Endothelial cell of umbilical vein (primary cell): ENCODE measurements around the gene STK10. TPM values are rescaled to one million over a fixed set of nuclear protein-coding genes. Genes with fewer than 3 reads are reported as not detected.

Source experiments
- BruUV-seq: library from RNA; stranded (reverse); fragments of 400-500 nt; replicated peaks from 2 replicates; lab custom pipeline; 2021; lab: Mats Ljungman, UMichigan
- CTCF ChIA-PET: fragments of 300-600, 350-600 bp; sonication (Branson Sonifier 250); formaldehyde crosslinking; loops from one replicate; lab custom pipeline; 2021; ENCODE audit warnings: antibody characterized with exemption, inconsistent platforms; lab: Charles Lee
- POLR2A ChIA-PET: fragments of 300-600, 350-600 bp; sonication (Branson Sonifier 250); formaldehyde crosslinking; loops from one replicate; lab custom pipeline; 2021; ENCODE audit warnings: antibody characterized with exemption, inconsistent platforms; lab: Charles Lee
- DNase-seq: peaks from one replicate; pipeline ENCODE4 v3.0.0-alpha.2; 2011; ENCODE audit warnings: low read depth, low spot score
- FAIRE-seq: peaks from 2 replicates; lab custom pipeline; 2011; peaks lifted over from hg19 to GRCh38; lab: Jason Lieb, UNC
- H2AFZ ChIP-seq: 2 replicates; pipeline ENCODE4 v1.6.0; 2012; ENCODE audit warnings: low read depth, low read length, control low read depth, inconsistent platforms
- H3K27ac ChIP-seq: 2 replicates; pipeline ENCODE4 v1.5.1; 2011; ENCODE audit warnings: low read depth, mild to moderate bottlenecking, control low read depth, low read length, moderate library complexity; ENCODE audit not compliant: insufficient read depth
- H3K27me3 ChIP-seq, 2 experiments: 2 replicates each; pipeline versions ENCODE4 v1.6.0 to v1.6.1; 2011; ENCODE audit warnings: low read length in 2 of 2, mixed read lengths in 1 of 2; ENCODE audit not compliant: control insufficient read depth in 2 of 2, insufficient read depth in 2 of 2
- H3K36me3 ChIP-seq, 2 experiments: 2 replicates in 1 of 2; 3 replicates in 1 of 2; pipeline ENCODE4 v1.5.1; 2011; ENCODE audit warnings: low read length in 2 of 2, mild to moderate bottlenecking in 1 of 2, moderate library complexity in 1 of 2; ENCODE audit not compliant: control insufficient read depth in 2 of 2, insufficient read depth in 2 of 2; ENCODE audit errors: extremely low read depth in 1 of 2
- H3K4me1 ChIP-seq: 3 replicates; pipeline ENCODE4 v1.5.1; 2011; ENCODE audit warnings: mild to moderate bottlenecking, low read length; ENCODE audit not compliant: control insufficient read depth, insufficient read depth; ENCODE audit errors: extremely low read depth
- H3K4me2 ChIP-seq: 2 replicates; pipeline ENCODE4 v1.6.1; 2011; ENCODE audit warnings: low read length, control low read depth, mixed read lengths; ENCODE audit not compliant: insufficient read depth
- H3K4me3 ChIP-seq, 3 experiments: fragments of 200-600 bp in 1 of 3; sonication (generic), shearing (Covaris generic) in 1 of 3; replicated peaks in 1 of 3; 2 replicates each; pipeline ENCODE4 v1.5.1; 2011 to 2016; ENCODE audit warnings: control low read depth in 3 of 3, low read length in 3 of 3, mild to moderate bottlenecking in 2 of 3, inconsistent platforms in 1 of 3, low read depth in 1 of 3, moderate library complexity in 1 of 3; ENCODE audit not compliant: insufficient read depth in 1 of 3
- H3K79me2 ChIP-seq: 2 replicates; pipeline ENCODE4 v1.6.0; 2012; ENCODE audit warnings: low read length, inconsistent platforms; ENCODE audit not compliant: control insufficient read depth, insufficient read depth
- H3K9ac ChIP-seq: replicated peaks from 2 replicates; pipeline ENCODE3; 2011; ENCODE audit warnings: low read length, control low read depth; ENCODE audit not compliant: insufficient read depth; ENCODE audit errors: extremely low read depth
- H3K9me1 ChIP-seq: replicated peaks from 3 replicates; pipeline ENCODE4 v1.6.0; 2011; ENCODE audit warnings: mild to moderate bottlenecking, low read length; ENCODE audit not compliant: control insufficient read depth, insufficient read depth; ENCODE audit errors: extremely low read depth
- H3K9me3 ChIP-seq: replicated peaks from 2 replicates; pipeline ENCODE4 v1.5.1; 2012; ENCODE audit warnings: low read length, inconsistent platforms; ENCODE audit not compliant: control insufficient read depth, insufficient read depth
- H4K20me1 ChIP-seq: replicated peaks from 2 replicates; pipeline ENCODE3; 2011; ENCODE audit warnings: mild to moderate bottlenecking, low read length; ENCODE audit not compliant: control insufficient read depth, insufficient read depth; ENCODE audit errors: extremely low read depth
- MAX ChIP-seq: IDR thresholded peaks from 2 replicates; pipeline ENCODE4 v1.6.1; 2011; ENCODE audit not compliant: insufficient read depth, insufficient read length
- MYC ChIP-seq: IDR thresholded peaks from one replicate; pipeline ENCODE4 v1.6.1; 2011; ENCODE audit warnings: mild to moderate bottlenecking, low read depth, low read length
- POLR2AphosphoS5 ChIP-seq: IDR thresholded peaks from 2 replicates; pipeline ENCODE4 v1.6.1; 2012; ENCODE audit warnings: low read depth, mild to moderate bottlenecking, control low read depth, low read length, moderate library complexity; ENCODE audit not compliant: insufficient read depth
- dilution Hi-C: fragments of 300-500 bp; cut with MboI; formaldehyde crosslinking; loops from one replicate; pipeline ENCODE4 v1.15.0; 2019; ENCODE audit warnings: low sequenced_read_pairs; ENCODE audit not compliant: extremely low pct_ligation_motif_present
- intact Hi-C: fragments of 100-400 bp; cut with micrococcal nuclease; formaldehyde crosslinking; loops from one replicate; pipeline ENCODE4 v1.10.0; 2022
- polyA plus RNA-seq, 4 experiments: library from polyadenylated mRNA; depleted of rRNA in 3 of 4; stranded (reverse) in 3 of 4; unstranded in 1 of 4; fragments of >200 nt; gene quantifications; 2 replicates each; pipeline versions ENCODE4 v1.2.1 to v1.2.3, GENCODE V29; 2011 to 2012; ENCODE audit warnings: missing spikeins in 1 of 4
- total RNA-seq: library from RNA; stranded (reverse); gene quantifications from 2 replicates; pipeline ENCODE4 v1.2.3, GENCODE V29; 2021

The STK10 gene
- total and polyA plus RNA-seq, 2 donors (not counting 3 experiments of a cell fraction or from before 2014, with no cell fraction given) = 16.9 to 47.2 TPM

- no peak overlapping the region for H3K27ac ChIP-seq
- H3K79me2 ChIP-seq = no peaks in the 10 kb centered on the region
- no peaks in the 10 kb centered on the region for H3K9me3 ChIP-seq
- no peaks in the 10 kb centered on the region for H3K27me3 ChIP-seq
- peaks cover 2% of the 10 kb centered on the region for H3K4me1 ChIP-seq
- no peak overlapping the region for H3K4me2 ChIP-seq
- no peak overlapping the region for H3K4me3 ChIP-seq
- H3K9me1 ChIP-seq = no peaks in the 10 kb centered on the region
- BruUV-seq = no TSS peak
- TF ChIP-seq MAX (no peak), MYC (no peak), POLR2AphosphoS5 (no peak)
- CTCF ChIA-PET = interaction anchor here (1.2 to 1.9 kb wide), 2 partner anchors 11 to 42 kb away, joined by 3 to 4 read pairs; partner anchors contain the start of gene STK10
- intact Hi-C loops = no loop called here
- FAIRE-seq (no peak), DNase-seq (no peak)
- POLR2A ChIA-PET = no interaction called here
- dilution Hi-C loops = no loop called here
- H4K20me1 ChIP-seq = peaks cover 2% of the 10 kb centered on the region
- peaks cover 0 to 3% of the 10 kb centered on the region in 2 experiments for H3K36me3 ChIP-seq
- no peak overlapping the region for H3K9ac ChIP-seq
- H2AFZ ChIP-seq = no peak overlapping the region
These were observed 41.9 kb downstream of the STK10 start for GRCh38 chr5:172145870-172146747.
